Kidney epithelial cell (primary cell): Measurements from ENCODE around the gene LHFPL6. TPM values are rescaled to one million over a fixed set of nuclear protein-coding genes. Genes with fewer than 3 reads are reported as not detected.

ENCODE experiments used
- DNase-seq: peaks from one replicate; pipeline ENCODE4 v3.0.0-alpha.2; 2010; ENCODE audit warnings: low read depth
- H3K27me3 ChIP-seq: 2 replicates; pipeline ENCODE4 v1.6.0; 2011; ENCODE audit warnings: low read length; ENCODE audit not compliant: control insufficient read depth, insufficient read depth
- H3K36me3 ChIP-seq: 2 replicates; pipeline ENCODE4 v1.5.1; 2011; ENCODE audit warnings: low read length; ENCODE audit not compliant: control insufficient read depth, insufficient read depth
- H3K4me3 ChIP-seq: 2 replicates; pipeline ENCODE4 v1.5.1; 2011; ENCODE audit warnings: low read depth, mild to moderate bottlenecking, control low read depth, low read length
- CTCF ChIP-seq: IDR thresholded peaks from 2 replicates; pipeline ENCODE4 v1.5.1; 2011; ENCODE audit warnings: mild to moderate bottlenecking, moderate library complexity, low read length, control low read depth, inconsistent platforms; ENCODE audit not compliant: insufficient read depth, poor library complexity, severe bottlenecking
- total RNA-seq: library from RNA; depleted of rRNA; stranded (reverse); fragments of >200 nt; gene quantifications from 2 replicates; pipeline ENCODE4 v1.2.3, GENCODE V29; 2015

LHFPL6 gene
- total RNA-seq, 1 donor from 2014 or later, result 7.0 TPM

GRCh38 chr13:39370048-39370447 is 232.9 kb downstream of the LHFPL6 start:
- no peak for DNase-seq
- Histone ChIP-seq H3K4me3 (no peak overlapping the region), H3K27me3 (no peaks in the 10 kb centered on the region), H3K36me3 (no peaks in the 10 kb centered on the region)
- TF ChIP-seq CTCF, result no peak

GRCh38 chr13:39369161-39369890 is 233.7 kb downstream of the LHFPL6 start:
- no peak overlapping the region for H3K4me3 ChIP-seq
- no peak for TF ChIP-seq CTCF

GRCh38 chr13:39365879-39366278 is 237.1 kb downstream of the LHFPL6 start:
- Histone ChIP-seq H3K27me3 (no peaks in the 10 kb centered on the region), H3K4me3 (no peak overlapping the region), H3K36me3 (no peaks in the 10 kb centered on the region)
- DNase-seq, result no peak
- no peak for TF ChIP-seq CTCF

More at GRCh38 chr13:39369161-39369890, 233.7 kb downstream of the LHFPL6 start:
- Histone ChIP-seq H3K36me3 (no peaks in the 10 kb centered on the region), H3K27me3 (no peaks in the 10 kb centered on the region)
- DNase-seq, result no peak

- H3K36me3 ChIP-seq, result no peaks in the 10 kb centered on the region
- H3K4me3 ChIP-seq, result no peak overlapping the region
- peak; percentile 38 for DNase-seq
- no peaks in the 10 kb centered on the region for H3K27me3 ChIP-seq
- no peak for TF ChIP-seq CTCF
These were observed 238.0 kb downstream of the LHFPL6 start for GRCh38 chr13:39364947-39365468.

GRCh38 chr13:39363382-39363772 is 239.6 kb downstream of the LHFPL6 start:
- H3K4me3 ChIP-seq, result no peak overlapping the region
- H3K27me3 ChIP-seq, result no peaks in the 10 kb centered on the region
- no peak for DNase-seq
- H3K36me3 ChIP-seq, result no peaks in the 10 kb centered on the region
- TF ChIP-seq CTCF, result no peak

- Histone ChIP-seq H3K36me3 (no peaks in the 10 kb centered on the region), H3K4me3 (no peak overlapping the region), H3K27me3 (no peaks in the 10 kb centered on the region)
- TF ChIP-seq CTCF, result no peak
- no peak for DNase-seq
These were observed 240.2 kb downstream of the LHFPL6 start for GRCh38 chr13:39362652-39363381.
